Fibroblast of skin of right quadriceps (primary cell): ENCODE results near the gene ZNF441.
"Not testable (repeated sequence)": the region's sequence is repeated elsewhere in the genome, so short reads cannot be mapped to it uniquely, and the experiment has no call there.

Experiments
- DNase-seq: peaks from one replicate; pipeline ENCODE4 v3.0.0-alpha.2; 2013

The ZNF441 gene

DNA sequence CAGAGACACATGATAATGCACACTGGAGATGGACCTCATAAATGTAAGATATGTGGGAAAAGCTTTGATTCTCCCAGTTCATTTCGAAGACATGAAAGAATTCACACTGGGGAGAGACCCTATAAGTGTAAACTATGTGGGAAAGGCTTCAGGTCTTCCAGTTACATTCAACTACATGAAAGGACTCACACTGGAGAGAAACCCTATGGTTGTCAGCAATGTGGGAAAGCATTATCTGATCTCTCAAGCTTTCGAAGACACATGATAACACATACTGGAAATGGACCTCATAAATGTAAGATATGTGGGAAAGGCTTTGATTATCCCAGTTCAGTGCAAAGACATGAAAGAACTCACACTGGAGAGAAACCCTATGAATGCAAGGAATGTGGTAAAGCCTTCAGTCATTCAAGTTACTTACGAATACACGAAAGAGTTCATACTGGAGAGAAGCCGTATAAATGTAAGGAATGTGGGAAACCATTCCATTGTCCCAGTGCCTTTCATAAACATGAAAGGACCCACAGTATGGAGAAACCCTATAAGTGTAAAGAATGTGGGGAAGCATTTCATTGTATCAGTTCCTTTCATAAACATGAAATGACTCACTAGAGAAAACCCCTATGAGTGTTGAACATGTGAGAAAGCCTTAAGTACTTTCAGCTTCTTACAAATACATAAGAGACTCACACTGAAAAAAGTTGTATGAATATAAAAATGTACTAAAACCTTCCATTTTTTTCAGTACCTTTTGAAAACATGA is 14.7 kb downstream of the ZNF441 start:
- peak; percentile 8 for DNase-seq

DNA sequence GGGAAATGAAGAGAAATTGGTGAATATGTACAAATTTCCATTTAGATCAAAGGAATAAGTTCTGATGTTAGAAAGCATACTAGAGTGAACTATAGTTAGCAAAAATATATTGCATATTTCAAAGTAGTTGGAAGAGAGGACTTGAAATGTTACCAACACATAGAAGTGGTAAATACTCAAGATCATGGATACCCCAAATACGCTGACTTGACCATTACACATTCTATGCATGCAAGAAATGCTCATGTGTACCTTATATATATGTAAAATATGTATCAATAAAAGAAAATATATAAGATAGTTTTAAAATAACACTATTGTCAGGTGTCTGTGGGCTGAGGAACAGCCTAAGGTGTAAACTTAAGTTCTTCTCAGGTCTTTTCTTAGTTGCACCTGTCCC is 17.0 kb downstream of the ZNF441 start:
- DNase-seq = no peak

DNA sequence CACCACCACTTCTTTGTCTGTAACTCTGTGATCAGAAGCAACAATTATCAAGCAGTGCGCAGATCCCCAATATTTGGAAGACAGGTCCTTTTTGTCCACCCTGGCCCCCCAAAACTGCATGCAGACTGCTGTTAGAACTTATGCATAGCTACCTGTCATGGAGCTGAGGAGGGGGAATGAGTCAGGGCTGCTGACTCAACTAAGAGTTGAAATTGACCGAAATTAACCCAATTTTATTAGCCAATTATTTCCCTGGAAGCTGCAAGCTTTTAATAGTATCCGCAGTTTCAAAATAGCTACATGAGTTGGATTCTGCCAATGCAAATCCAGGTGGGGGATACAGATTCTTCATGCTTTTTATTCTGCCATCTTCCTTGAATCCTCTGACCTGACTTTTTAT is 17.6 kb downstream of the ZNF441 start:
- DNase-seq = no peak

DNA sequence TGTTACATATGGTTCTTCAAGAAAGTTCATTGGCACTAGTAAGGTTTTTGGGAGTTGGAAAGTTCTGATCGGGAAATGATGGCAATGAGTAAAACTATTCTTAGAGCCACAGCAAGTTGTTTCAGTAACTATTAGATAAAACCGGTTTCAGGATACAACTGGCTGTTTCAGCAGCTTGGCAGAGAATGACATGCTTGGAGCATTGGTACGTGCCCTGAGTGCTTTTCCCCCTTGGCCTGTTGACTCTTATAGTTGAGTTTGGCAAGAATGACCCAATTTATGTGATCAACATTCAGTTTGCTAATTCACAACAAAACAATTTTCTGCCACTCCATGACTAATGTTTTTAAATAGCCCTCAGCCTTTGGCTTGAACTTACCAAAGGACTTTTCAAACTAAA is 20.7 kb downstream of the ZNF441 start:
- no peak for DNase-seq

DNA sequence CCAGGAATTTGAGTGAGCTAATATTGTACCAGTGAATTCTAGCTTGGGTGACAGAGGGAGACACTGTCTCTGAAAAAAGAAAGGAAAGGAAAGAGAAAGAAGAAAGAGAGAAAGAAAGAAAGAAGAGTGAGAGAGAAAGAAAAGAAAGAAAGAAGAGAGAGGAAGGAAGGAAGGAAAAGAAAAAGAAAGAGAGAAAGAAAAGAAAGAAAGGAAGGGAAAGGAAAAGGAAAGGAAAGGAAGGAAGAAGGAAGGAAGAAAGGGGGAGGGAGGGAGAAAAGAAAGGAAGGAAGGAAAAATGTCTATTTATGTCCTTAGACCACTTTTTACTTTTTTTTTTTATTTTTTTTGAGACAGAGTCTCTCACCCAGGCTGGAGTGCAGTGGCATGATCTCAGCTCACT is 26.1 kb downstream of the ZNF441 start:
- DNase-seq = no peak

DNA sequence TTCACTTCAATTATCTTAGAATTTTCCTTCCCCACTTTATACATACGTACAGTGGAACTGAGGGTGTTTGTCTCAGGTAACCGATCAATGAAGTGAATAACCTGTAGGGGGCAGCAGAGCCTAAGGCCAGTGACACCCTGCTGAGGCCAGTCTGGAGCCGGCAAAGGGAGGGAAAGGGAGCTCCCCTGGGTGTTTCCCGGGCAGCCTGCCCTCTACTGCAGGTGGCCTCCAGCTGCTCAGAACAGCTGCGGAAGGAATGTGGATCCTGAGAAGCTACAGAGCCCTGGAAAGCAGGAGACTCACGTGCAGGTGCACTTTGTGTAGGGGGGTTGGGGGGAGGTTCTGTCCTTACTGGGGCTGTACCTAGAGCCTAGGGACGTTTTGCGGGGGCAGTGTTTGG is 30.7 kb downstream of the ZNF441 start:
- peak; percentile 84 for DNase-seq

DNA sequence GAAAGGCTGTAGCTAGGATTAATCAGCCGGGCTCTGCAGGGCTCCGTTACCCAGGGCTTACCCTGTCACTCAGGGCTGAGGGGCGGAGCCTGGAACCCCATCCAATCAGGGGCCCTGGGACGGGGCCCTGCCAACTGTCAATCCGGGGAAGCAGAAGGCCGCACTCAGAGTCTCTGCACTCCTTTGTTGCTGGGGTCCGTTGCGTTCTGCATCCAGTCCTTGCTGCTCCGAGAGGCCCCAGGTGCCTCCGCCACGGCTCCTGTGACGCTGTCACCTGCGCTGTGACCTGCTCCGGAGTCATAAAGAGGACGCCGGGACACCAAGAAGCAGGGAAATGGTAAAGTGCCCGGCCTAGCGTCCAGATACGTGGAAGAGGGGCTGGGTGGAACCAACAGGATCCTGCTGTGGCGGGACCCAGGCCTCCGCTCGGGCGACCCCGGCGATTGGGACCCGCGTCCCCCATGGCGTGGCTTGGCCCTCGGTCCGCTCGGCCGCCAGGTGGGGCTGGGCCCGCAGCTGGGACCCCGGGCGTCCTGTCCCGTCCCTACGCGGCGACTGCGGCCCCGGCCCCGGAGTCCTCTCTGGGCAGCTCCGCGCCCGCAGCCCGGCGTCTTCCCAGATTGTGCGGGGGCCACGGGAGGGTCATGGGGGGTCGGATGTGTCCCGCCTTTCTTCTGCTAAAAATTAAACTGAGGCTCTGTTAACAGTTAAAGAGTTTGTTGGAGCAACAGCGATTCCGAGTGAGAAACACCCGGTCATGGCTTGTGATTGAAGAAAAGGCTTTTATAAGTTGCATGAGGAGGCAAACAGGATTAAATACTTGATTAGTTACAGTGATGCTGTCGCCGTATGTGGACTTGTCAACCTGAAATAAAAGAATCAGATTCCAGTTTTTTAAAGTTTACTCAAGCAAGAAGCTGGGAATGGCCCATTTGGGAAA is 31.9 kb downstream of the ZNF441 start, which contains the start of gene ZNF491:
Gene ZNF491, plus strand, starts transcription at position 133 of the 940 bp plus-strand sequence. CDS start 7,431 bp downstream, outside the sequence.
- DNase-seq = peak; percentile 84

DNA sequence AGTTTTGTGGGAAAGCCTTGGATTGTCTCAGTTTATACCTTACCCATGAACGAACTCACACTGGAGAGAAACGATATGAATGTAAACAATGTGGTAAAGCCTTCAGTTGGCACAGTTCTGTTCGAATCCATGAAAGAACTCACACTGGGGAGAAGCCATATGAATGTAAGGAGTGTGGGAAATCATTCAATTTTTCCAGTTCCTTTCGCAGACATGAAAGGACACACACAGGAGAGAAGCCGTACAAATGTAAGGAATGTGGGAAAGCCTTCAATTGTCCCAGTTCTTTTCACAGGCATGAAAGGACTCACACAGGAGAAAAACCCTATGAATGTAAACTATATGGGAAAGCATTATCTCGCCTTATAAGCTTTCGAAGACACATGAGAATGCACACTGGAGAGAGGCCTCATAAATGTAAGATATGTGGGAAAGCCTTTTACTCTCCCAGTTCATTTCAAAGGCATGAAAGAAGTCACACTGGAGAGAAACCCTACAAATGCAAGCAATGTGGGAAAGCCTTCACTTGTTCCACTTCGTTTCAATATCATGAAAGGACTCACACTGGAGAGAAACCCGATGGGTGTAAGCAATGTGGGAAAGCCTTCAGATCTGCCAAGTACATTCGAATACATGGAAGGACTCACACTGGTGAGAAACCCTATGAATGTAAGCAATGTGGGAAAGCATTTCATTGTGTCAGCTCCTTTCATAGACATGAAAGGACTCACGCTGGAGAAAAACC is 39.7 kb downstream of the ZNF441 start:
- no peak for DNase-seq

DNA sequence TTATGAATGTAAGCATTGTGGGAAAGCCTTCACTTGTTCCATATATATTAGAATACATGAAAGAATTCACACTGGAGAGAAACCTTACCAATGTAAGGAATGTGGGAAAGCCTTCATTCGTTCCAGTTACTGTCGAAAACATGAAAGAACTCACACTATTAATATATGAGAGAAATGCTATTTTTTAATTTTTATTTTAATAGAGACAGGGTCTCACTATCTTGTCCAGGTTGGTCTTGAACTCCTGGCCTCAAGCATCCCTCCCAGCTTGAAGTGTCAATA is 40.2 kb downstream of the ZNF441 start:
- DNase-seq = no peak

DNA sequence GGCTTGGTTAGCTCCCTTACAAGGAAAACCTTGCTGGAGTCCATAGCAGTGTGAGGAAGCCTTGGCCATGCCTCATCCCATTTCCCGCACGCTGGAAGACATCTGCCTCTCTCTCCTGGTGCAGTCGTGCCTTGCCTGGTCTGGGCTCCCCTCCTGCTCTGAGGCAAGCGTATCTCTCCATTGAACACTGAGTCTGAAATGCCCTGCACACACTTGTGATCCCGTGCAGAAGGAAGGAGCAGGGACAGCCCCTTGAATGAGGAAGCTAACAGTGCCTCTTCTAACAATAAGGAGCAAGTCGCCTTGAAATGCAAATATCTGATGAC is 46.9 kb downstream of the ZNF441 start:
- no peak for DNase-seq

DNA sequence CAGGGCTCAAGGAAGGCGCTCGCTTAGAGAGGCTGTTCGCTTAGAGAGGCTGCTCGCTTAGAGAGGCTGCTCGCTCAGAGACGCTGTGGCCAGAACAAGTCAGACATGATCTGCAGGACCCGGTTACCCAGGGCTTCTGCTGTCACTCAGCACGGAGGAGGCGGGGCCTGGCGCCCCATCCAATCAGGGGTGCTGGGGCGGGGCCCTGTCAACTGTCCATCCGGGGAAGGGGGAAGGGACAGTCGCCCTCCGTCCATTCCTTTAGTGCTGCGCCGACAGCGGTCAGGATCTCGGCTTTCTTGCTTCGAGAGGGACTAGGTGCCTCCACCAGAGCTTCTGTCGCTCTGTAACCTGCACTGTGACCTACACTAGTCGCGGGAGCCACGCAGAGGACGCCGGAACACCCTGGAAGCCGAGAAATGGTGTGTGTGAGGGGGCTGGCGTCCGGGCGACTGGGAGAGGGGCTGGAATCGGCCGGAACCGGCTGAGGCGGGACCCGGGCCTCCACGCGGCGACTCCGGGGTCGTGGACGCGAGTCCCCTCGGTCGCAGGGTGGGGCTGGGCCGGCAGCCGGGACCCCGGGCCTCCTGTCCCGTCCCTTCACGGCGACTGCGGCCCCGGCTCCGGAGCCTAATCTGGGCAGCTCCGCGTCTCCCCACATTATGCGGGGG is 47.4 kb downstream of the ZNF441 start, which contains the start of gene ZNF440:
Gene ZNF440, plus strand, starts transcription at position 245 of the 671 bp plus-strand sequence. Its CDS starts 175 bp downstream, at position 420.
- DNase-seq = peak; percentile 89

DNA sequence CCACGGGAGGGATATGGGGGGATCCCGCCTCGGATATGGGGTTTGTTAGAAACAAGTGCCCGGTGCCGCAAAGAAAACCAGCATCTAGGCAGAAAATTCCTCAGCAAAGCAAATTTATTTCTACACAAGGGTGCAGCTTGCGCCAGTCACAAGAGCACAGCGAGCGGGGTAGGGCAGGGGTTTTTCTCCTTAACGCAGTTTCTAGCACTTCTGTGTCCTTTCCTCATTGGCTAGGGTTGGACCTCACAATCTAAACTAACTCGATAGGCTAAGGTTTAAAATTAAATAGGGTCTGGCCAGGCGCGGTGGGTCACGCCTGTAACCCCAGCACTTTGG is 47.9 kb downstream of the ZNF441 start:
- DNase-seq = peak; percentile 25

DNA sequence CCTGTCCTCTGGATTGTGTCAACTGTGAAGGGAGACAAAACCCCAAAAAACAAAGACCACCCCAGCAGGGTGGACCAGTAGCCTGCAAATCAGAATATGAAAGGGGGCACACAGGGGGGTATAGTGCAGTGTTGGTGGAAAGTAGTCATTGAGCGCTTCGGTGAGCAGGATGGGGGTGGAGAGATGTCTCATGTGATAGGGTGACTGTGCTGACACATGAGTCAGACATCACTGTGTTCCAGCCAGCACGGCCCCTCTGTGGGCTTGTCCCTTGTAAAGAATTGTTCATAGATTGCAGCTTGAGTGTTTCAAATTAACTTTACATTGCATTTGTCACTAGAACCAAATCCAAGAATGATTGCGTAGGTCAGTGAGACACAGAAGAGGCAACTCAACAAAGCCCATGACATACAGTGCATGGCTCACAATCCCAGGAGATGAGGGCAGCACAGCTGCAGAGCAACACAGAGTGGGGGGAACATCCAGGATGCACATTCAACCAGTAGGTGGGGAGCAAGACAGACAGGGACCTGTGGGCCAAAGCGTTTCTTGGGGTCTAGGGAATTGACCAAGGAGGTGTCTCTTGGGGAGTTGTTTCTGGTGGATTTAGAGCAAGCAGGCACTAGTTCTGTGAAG is 54.8 kb downstream of the ZNF441 start:
- DNase-seq = peak; percentile 39

DNA sequence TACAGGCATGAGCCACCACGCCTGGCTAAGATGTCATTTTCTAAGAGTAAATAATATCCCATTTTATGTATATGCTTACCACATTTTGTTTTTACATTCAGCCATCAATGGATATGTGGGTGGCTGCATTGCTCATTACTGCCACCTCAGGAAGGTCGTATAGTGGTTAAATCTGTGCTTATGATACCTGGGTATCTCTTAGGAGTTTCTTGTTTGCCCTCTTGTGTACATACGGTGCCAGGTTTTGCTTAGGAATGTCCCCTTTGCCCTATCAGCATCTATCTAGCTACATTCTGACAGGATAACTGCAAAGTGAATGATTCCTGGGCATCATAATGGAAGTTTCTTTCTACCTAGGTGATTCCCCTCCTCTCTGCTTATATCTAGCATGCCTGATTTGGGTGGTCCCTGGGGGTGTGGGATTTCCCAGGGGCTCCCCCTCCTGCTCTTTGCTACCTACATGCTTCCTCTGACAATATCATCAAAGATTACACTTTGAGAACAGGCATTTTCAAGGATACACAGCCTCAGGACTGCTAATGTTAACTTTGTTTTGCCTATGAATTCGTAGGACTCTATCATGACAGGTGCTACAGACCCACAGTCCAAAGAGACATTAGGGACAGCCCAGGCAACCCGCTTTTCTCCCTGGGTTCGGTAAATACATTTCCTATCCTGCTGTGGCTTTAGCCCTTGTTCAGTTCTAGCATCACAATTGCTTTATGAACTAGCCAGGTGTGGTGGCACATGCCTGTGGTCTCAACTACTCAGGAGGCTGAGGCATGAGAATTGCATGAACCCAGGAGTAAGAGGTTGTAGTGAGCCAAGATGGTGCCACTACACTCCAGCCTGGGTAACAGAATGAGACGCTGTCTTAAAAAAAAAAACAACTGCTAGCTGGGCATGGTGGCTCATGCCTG is 62.4 kb downstream of the ZNF441 start:
- not testable (repeated sequence) for DNase-seq

DNA sequence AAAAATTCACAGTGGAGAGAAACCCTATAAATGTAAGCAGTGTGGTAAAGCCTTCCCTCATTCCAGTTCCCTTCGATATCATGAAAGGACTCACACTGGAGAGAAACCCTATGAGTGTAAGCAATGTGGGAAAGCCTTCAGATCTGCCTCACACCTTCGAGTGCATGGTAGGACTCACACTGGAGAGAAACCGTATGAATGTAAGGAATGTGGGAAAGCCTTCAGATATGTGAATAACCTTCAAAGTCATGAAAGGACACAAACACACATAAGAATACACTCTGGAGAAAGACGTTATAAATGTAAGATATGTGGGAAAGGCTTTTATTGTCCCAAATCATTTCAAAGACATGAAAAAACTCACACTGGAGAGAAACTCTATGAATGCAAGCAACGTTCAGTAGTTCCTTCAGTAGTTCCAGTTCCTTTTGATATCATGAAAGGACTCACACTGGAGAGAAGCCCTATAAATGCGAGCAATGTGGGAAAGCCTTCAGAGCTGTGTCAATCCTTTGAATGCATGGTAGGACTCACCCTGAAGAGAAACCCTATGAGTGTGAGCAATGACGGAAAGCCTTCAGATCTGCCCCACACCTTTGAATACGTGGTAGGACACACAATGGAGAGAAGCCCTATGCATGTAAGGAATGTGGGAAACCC is 65.6 kb downstream of the ZNF441 start:
- no peak for DNase-seq

DNA sequence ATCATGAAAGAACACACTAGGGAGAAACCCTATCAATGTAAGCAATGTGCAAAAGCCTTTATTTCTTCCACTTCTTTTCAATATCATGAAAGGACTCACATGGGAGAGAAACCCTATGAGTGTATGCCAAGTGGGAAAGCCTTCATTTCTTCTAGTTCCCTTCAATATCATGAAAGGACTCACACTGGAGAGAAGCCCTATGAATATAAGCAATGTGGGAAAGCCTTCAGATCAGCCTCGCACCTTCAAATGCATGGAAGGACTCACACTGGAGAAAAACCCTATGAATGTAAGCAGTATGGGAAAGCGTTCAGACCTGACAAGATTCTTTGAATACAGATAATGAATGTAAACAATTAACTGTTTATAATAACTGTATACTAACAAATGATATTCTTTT is 66.7 kb downstream of the ZNF441 start:
- no peak for DNase-seq
